GM08714 (cell line): ENCODE measurements around the gene ATRNL1.
"Not testable (repeated sequence)": the region's sequence is repeated elsewhere in the genome, so short reads cannot be mapped to it uniquely, and the experiment has no call there.

Experiments used
- H3K4me3 ChIP-seq: fragments of 200-500 bp; sonication (Bioruptor generic); 2 replicates; pipeline ENCODE4 v1.5.1; 2014; ENCODE audit warnings: mild to moderate bottlenecking, low read length, inconsistent platforms
- ZNF274 ChIP-seq: IDR thresholded peaks from 2 replicates; pipeline ENCODE4 v1.6.1; 2012; ENCODE audit warnings: mild to moderate bottlenecking, low read depth, low read length

Gene ATRNL1

GRCh38 chr10:115390607-115391006, 297.4 kb downstream of the ATRNL1 start:
- no peak for TF ChIP-seq ZNF274
- H3K4me3 ChIP-seq, result no peak overlapping the region

- no peak overlapping the region for H3K4me3 ChIP-seq
- no peak for TF ChIP-seq ZNF274
Measured at GRCh38 chr10:115398026-115398425, 304.9 kb downstream of the ATRNL1 start.

GRCh38 chr10:115402699-115403098, 309.5 kb downstream of the ATRNL1 start:
- no peak for TF ChIP-seq ZNF274
- no peak overlapping the region for H3K4me3 ChIP-seq

GRCh38 chr10:115405838-115406237, 312.7 kb downstream of the ATRNL1 start:
- H3K4me3 ChIP-seq, result not testable (repeated sequence)

- no peak for TF ChIP-seq ZNF274
- no peak overlapping the region for H3K4me3 ChIP-seq
Measured at GRCh38 chr10:115409347-115409746, 316.2 kb downstream of the ATRNL1 start.

GRCh38 chr10:115417585-115418265, 324.6 kb downstream of the ATRNL1 start:
- H3K4me3 ChIP-seq, result no peak overlapping the region
- TF ChIP-seq ZNF274, result no peak

- TF ChIP-seq ZNF274, result no peak
Measured at GRCh38 chr10:115422624-115423023, 329.5 kb downstream of the ATRNL1 start.

GRCh38 chr10:115427611-115428010, 334.4 kb downstream of the ATRNL1 start:
- no peak for TF ChIP-seq ZNF274
- no peak overlapping the region for H3K4me3 ChIP-seq

More at GRCh38 chr10:115422624-115423023, 329.5 kb downstream of the ATRNL1 start:
- no peak overlapping the region for H3K4me3 ChIP-seq

GRCh38 chr10:115432188-115432819, 339.1 kb downstream of the ATRNL1 start:
- no peak for TF ChIP-seq ZNF274
- no peak overlapping the region for H3K4me3 ChIP-seq

- H3K4me3 ChIP-seq, result no peak overlapping the region
- TF ChIP-seq ZNF274, result no peak
Measured at GRCh38 chr10:115436999-115437398, 343.8 kb downstream of the ATRNL1 start.

- TF ChIP-seq ZNF274, result no peak
- no peak overlapping the region for H3K4me3 ChIP-seq
Measured at GRCh38 chr10:115441907-115442545, 348.9 kb downstream of the ATRNL1 start.

GRCh38 chr10:115456812-115457211, 363.6 kb downstream of the ATRNL1 start:
- TF ChIP-seq ZNF274, result no peak
- H3K4me3 ChIP-seq, result no peak overlapping the region

- H3K4me3 ChIP-seq, result no peak overlapping the region
- TF ChIP-seq ZNF274, result no peak
Measured at GRCh38 chr10:115483294-115483693, 390.1 kb downstream of the ATRNL1 start.

GRCh38 chr10:115491526-115492140, 398.5 kb downstream of the ATRNL1 start:
- no peak for TF ChIP-seq ZNF274
- H3K4me3 ChIP-seq, result no peak overlapping the region

GRCh38 chr10:115503546-115503945, 410.4 kb downstream of the ATRNL1 start:
- no peak overlapping the region for H3K4me3 ChIP-seq
- TF ChIP-seq ZNF274, result no peak

GRCh38 chr10:115514895-115515294, 421.7 kb downstream of the ATRNL1 start:
- TF ChIP-seq ZNF274, result no peak
- no peak overlapping the region for H3K4me3 ChIP-seq
